Adipose tissue (tissue), 3 donors: ENCODE data around the gene NF2. TPM values are rescaled to one million over a fixed set of nuclear protein-coding genes. Genes with fewer than 3 reads are reported as not detected.

Source experiments
- H3K27ac ChIP-seq: one replicate; pipeline ENCODE4 v1.5.1; 2013; ENCODE audit warnings: low read depth, low read length
- WGBS, 3 donors: extraction: QIAGEN DNeasy Blood & Tissue Kit; methylation state at CpG; one replicate each; pipeline ENCODE4 v1.1.7; 2013; 5-methylcytosine and 5-hydroxymethylcytosine counted together
- polyA plus RNA-seq, 3 donors: library from polyadenylated mRNA; stranded (reverse); fragments of 200-250 nt; gene quantifications; one replicate each; pipeline ENCODE4 v1.2.3, GENCODE V29; 2013
- donor health status: healthy with polysubstance abuse.
- donor health status: Bipolar disorder and iron deficiency.
- donor health status: healthy.

Gene NF2
- polyA plus RNA-seq, 3 donors: 5.2 to 15.9 (median 8.3) TPM

GRCh38 chr22:29706486-29706885, 103.1 kb downstream of the NF2 start:
- 34 to 67% (median 45%) methylated on average over 9 of the region's 9 CpGs for WGBS, 3 donors
- no peak overlapping the region for H3K27ac ChIP-seq

GRCh38 chr22:29707010-29707409, 103.6 kb downstream of the NF2 start:
- no peak overlapping the region for H3K27ac ChIP-seq
- 22 to 50% (median 31%) methylated on average over 18 of the region's 18 CpGs for WGBS, 3 donors

- 79 to 88% (median 85%) methylated on average over 5 of the region's 5 CpGs for WGBS, 3 donors
- H3K27ac ChIP-seq: no peak overlapping the region
Measured at GRCh38 chr22:29707471-29707870, 104.0 kb downstream of the NF2 start.

- H3K27ac ChIP-seq: no peak overlapping the region
- WGBS, 3 donors: 81 to 84% (median 82%) methylated on average over 15 of the region's 15 CpGs
Measured at GRCh38 chr22:29710193-29710592, 106.8 kb downstream of the NF2 start.

- 33 to 51% (median 47%) methylated on average over 18 of the region's 18 CpGs for WGBS, 3 donors
- H3K27ac ChIP-seq: no peak overlapping the region
Measured at GRCh38 chr22:29710922-29711593, 107.6 kb downstream of the NF2 start.

- H3K27ac ChIP-seq: no peak overlapping the region
- WGBS, 3 donors: 83 to 95% (median 85%) methylated on average over 2 of the region's 2 CpGs
Measured at GRCh38 chr22:29712119-29712518, 108.7 kb downstream of the NF2 start.

- WGBS, 3 donors: 48 to 68% (median 58%) methylated on average over 8 of the region's 8 CpGs
Measured at GRCh38 chr22:29713156-29713727, 109.8 kb downstream of the NF2 start.

GRCh38 chr22:29715240-29715639, 111.8 kb downstream of the NF2 start:
- WGBS, 3 donors: 63 to 75% (median 70%) methylated on average over 13 of the region's 13 CpGs
- H3K27ac ChIP-seq: no peak overlapping the region

More at GRCh38 chr22:29713156-29713727, 109.8 kb downstream of the NF2 start:
- no peak overlapping the region for H3K27ac ChIP-seq

GRCh38 chr22:29715705-29716104, 112.3 kb downstream of the NF2 start:
- no peak overlapping the region for H3K27ac ChIP-seq
- WGBS, 3 donors: 57 to 76% (median 61%) methylated on average over 5 of the region's 5 CpGs

GRCh38 chr22:29716814-29717545, 113.5 kb downstream of the NF2 start:
- WGBS, 3 donors: 65 to 69% (median 65%) methylated on average over 16 of the region's 16 CpGs
- H3K27ac ChIP-seq: no peak overlapping the region

GRCh38 chr22:29717789-29718188, 114.4 kb downstream of the NF2 start:
- WGBS, 3 donors: 83 to 91% (median 89%) methylated on average over 11 of the region's 11 CpGs
- no peak overlapping the region for H3K27ac ChIP-seq

- H3K27ac ChIP-seq: no peak overlapping the region
- 41 to 52% (median 51%) methylated on average over 20 to 24 of the region's 24 CpGs for WGBS, 3 donors
Measured at GRCh38 chr22:29718949-29719898, 115.8 kb downstream of the NF2 start.

GRCh38 chr22:29719899-29720645, 116.6 kb downstream of the NF2 start, which contains the start of gene CABP7:
TSS of gene CABP7 (plus strand) at chr22:29720003. CDS start at chr22:29720425, 422 bp downstream.
- WGBS, 3 donors: 1 to 2% (median 1%) methylated on average over 37 to 100 of the region's 115 CpGs
- no peak within 1 kb of the TSS for H3K27ac ChIP-seq

GRCh38 chr22:29720811-29721323, 117.4 kb downstream of the NF2 start:
- H3K27ac ChIP-seq: no peak overlapping the region
- WGBS, 3 donors: 5 to 6% (median 5%) methylated on average over 41 to 53 of the region's 53 CpGs

- H3K27ac ChIP-seq: no peak overlapping the region
- 72 to 78% (median 74%) methylated on average over 7 of the region's 7 CpGs for WGBS, 3 donors
Measured at GRCh38 chr22:29722151-29722550, 118.7 kb downstream of the NF2 start.

- WGBS, 3 donors: 78 to 86% (median 84%) methylated on average over 16 of the region's 16 CpGs
- no peak overlapping the region for H3K27ac ChIP-seq
Measured at GRCh38 chr22:29722587-29722986, 119.2 kb downstream of the NF2 start.

GRCh38 chr22:29723766-29724165, 120.3 kb downstream of the NF2 start:
- H3K27ac ChIP-seq: no peak overlapping the region
- 90 to 92% (median 91%) methylated on average over 9 to 10 of the region's 10 CpGs for WGBS, 3 donors
